H1 (cell line): Measurements from ENCODE around the gene ANGPTL5. TPM values are rescaled to one million over a fixed set of nuclear protein-coding genes. Genes with fewer than 3 reads are reported as not detected.

Experiments used
- CTCF ChIA-PET: fragments of 300-600 bp; sonication (Branson Sonifier 250); formaldehyde crosslinking; loops from one replicate; lab custom pipeline; 2021; ENCODE audit not compliant: partially characterized antibody; lab: Charles Lee
- POLR2A ChIA-PET: fragments of 300-600 bp; sonication (Branson Sonifier 250); formaldehyde crosslinking; loops from one replicate; lab custom pipeline; 2021; ENCODE audit warnings: inconsistent platforms; ENCODE audit not compliant: partially characterized antibody; lab: Charles Lee
- DNase-seq, 2 experiments: peaks; one replicate each; pipeline versions ENCODE4 v3.0.0 to v3.0.0-alpha.2; 2010 to 2022; ENCODE audit warnings: low spot score in 2 of 2, low read depth in 1 of 2, mixed read lengths in 1 of 2
- FAIRE-seq: peaks from 2 replicates; lab custom pipeline; 2011; peaks lifted over from hg19 to GRCh38; lab: Jason Lieb, UNC
- H2AFZ ChIP-seq: 2 replicates; pipeline ENCODE4 v1.8.1; 2012; ENCODE audit warnings: low read length, inconsistent platforms
- H2AK5ac ChIP-seq: 2 replicates; pipeline ENCODE4 v1.6.1; 2013; ENCODE audit warnings: low read depth, low read length
- H2BK120ac ChIP-seq: replicated peaks from 2 replicates; pipeline ENCODE3; 2013; ENCODE audit warnings: low read depth, low read length, inconsistent platforms
- H2BK12ac ChIP-seq: 2 replicates; pipeline ENCODE4 v1.6.1; 2013; ENCODE audit warnings: low read depth, low read length
- H2BK15ac ChIP-seq: 2 replicates; pipeline ENCODE4 v1.6.1; 2013; ENCODE audit warnings: low read length
- H2BK20ac ChIP-seq: 2 replicates; pipeline ENCODE4 v1.6.1; 2013; ENCODE audit warnings: low read length
- H2BK5ac ChIP-seq: 2 replicates; pipeline ENCODE4 v1.6.1; 2013; ENCODE audit warnings: low read depth, low read length
- H3K14ac ChIP-seq: 2 replicates; pipeline ENCODE4 v1.6.1; 2013; ENCODE audit warnings: inconsistent platforms; ENCODE audit not compliant: insufficient read length
- H3K18ac ChIP-seq: 2 replicates; pipeline ENCODE4 v1.6.1; 2013; ENCODE audit warnings: low read length; ENCODE audit errors: extremely low read depth
- H3K23ac ChIP-seq: 2 replicates; pipeline ENCODE4 v1.6.1; 2013; ENCODE audit warnings: inconsistent platforms; ENCODE audit not compliant: insufficient read length
- H3K23me2 ChIP-seq: 2 replicates; pipeline ENCODE4 v1.6.1; 2013; ENCODE audit warnings: low read depth, low read length
- H3K27ac ChIP-seq: 2 replicates; pipeline ENCODE4 v1.6.1; 2011; ENCODE audit warnings: low read depth, low read length, inconsistent platforms
- H3K27me3 ChIP-seq, 4 experiments: replicated peaks in 1 of 4; 1 replicate in 1 of 4; 2 replicates in 3 of 4; pipeline versions ENCODE4 v1.6.1 to v1.8.1; 2011 to 2013; ENCODE audit warnings: low read length in 3 of 4, mild to moderate bottlenecking in 3 of 4, inconsistent platforms in 2 of 4, mixed read lengths in 2 of 4, moderate library complexity in 1 of 4; ENCODE audit not compliant: control insufficient read depth in 3 of 4, insufficient read depth in 3 of 4; ENCODE audit errors: extremely low read depth in 1 of 4
- H3K36me3 ChIP-seq, 4 experiments: 2 replicates each; pipeline versions ENCODE4 v1.6.1 to v1.8.1; 2011 to 2013; ENCODE audit warnings: mild to moderate bottlenecking in 4 of 4, low read length in 3 of 4, moderate library complexity in 2 of 4, control low read depth in 1 of 4, inconsistent platforms in 1 of 4; ENCODE audit not compliant: insufficient read depth in 4 of 4, control insufficient read depth in 2 of 4
- H3K4ac ChIP-seq: replicated peaks from 2 replicates; pipeline ENCODE3; 2013; ENCODE audit warnings: low read length, low read depth, mixed read lengths, inconsistent platforms; ENCODE audit not compliant: insufficient read length
- H3K4me1 ChIP-seq, 4 experiments: replicated peaks in 1 of 4; 1 replicate in 1 of 4; 2 replicates in 3 of 4; pipeline versions ENCODE4 v1.6.1 to v1.8.1; 2011 to 2013; ENCODE audit warnings: low read length in 3 of 4, inconsistent platforms in 2 of 4, mixed read lengths in 1 of 4; ENCODE audit not compliant: insufficient read depth in 4 of 4, control insufficient read depth in 3 of 4
- H3K4me2 ChIP-seq, 2 experiments: 2 replicates each; pipeline versions ENCODE4 v1.6.1 to v1.8.1; 2011 to 2013; ENCODE audit warnings: low read depth in 2 of 2, low read length in 2 of 2, control low read depth in 1 of 2, inconsistent platforms in 1 of 2, mild to moderate bottlenecking in 1 of 2; ENCODE audit not compliant: insufficient read depth in 1 of 2
- H3K4me3 ChIP-seq, 4 experiments: fragments of 200-600, 300-600 bp in 1 of 4; sonication (generic), shearing (Covaris generic), sonication (Bioruptor Twin) in 1 of 4; 2 replicates each; pipeline versions ENCODE4 v1.5.1 to v1.8.1; 2011 to 2016; ENCODE audit warnings: low read length in 4 of 4, low read depth in 3 of 4, control low read depth in 2 of 4, inconsistent platforms in 2 of 4, mild to moderate bottlenecking in 2 of 4, mixed read lengths in 1 of 4, moderate library complexity in 1 of 4; ENCODE audit not compliant: insufficient read depth in 2 of 4; ENCODE audit errors: extremely low read depth in 1 of 4
- H3K56ac ChIP-seq: replicated peaks from 2 replicates; pipeline ENCODE3; 2013; ENCODE audit warnings: low read depth, mild to moderate bottlenecking, mixed read lengths, low read length, inconsistent platforms; ENCODE audit not compliant: insufficient read length
- H3K79me1 ChIP-seq: 2 replicates; pipeline ENCODE4 v1.6.1; 2013; ENCODE audit warnings: low read depth, low read length, control low read depth
- H3K79me2 ChIP-seq, 2 experiments: 2 replicates each; pipeline versions ENCODE4 v1.6.1 to v1.8.1; 2012 to 2013; ENCODE audit warnings: low read length in 2 of 2, mild to moderate bottlenecking in 2 of 2, inconsistent platforms in 1 of 2; ENCODE audit not compliant: insufficient read depth in 2 of 2, control insufficient read depth in 1 of 2
- H3K9ac ChIP-seq, 4 experiments: replicated peaks in 1 of 4; 1 replicate in 1 of 4; 2 replicates in 3 of 4; pipeline versions ENCODE4 v1.6.1 to v1.8.1; 2011 to 2013; ENCODE audit warnings: low read depth in 3 of 4, low read length in 3 of 4, control low read depth in 2 of 4, mild to moderate bottlenecking in 2 of 4, moderate library complexity in 2 of 4, inconsistent platforms in 1 of 4; ENCODE audit errors: extremely low read depth in 1 of 4
- H3K9me3 ChIP-seq, 2 experiments: 2 replicates each; pipeline versions ENCODE4 v1.6.1 to v1.8.1; 2012 to 2013; ENCODE audit warnings: mild to moderate bottlenecking in 2 of 2, moderate library complexity in 2 of 2, control low read depth in 1 of 2, inconsistent platforms in 1 of 2, low read depth in 1 of 2, low read length in 1 of 2, mixed read lengths in 1 of 2; ENCODE audit not compliant: insufficient read depth in 2 of 2
- H4K20me1 ChIP-seq, 2 experiments: replicated peaks in 1 of 2; 2 replicates each; pipeline versions ENCODE3 to v1.8.1; 2011 to 2013; ENCODE audit warnings: inconsistent platforms in 2 of 2, low read length in 2 of 2, mild to moderate bottlenecking in 1 of 2; ENCODE audit not compliant: insufficient read depth in 2 of 2, control insufficient read depth in 1 of 2
- H4K5ac ChIP-seq: 2 replicates; pipeline ENCODE4 v1.6.1; 2013; ENCODE audit warnings: low read length, low read depth, mixed read lengths, inconsistent platforms; ENCODE audit not compliant: insufficient read length
- H4K8ac ChIP-seq: 2 replicates; pipeline ENCODE4 v1.8.0; 2013; ENCODE audit warnings: mild to moderate bottlenecking, moderate library complexity, low read length, inconsistent platforms; ENCODE audit not compliant: insufficient read depth; ENCODE audit errors: extremely low read depth
- H4K91ac ChIP-seq: replicated peaks from 2 replicates; pipeline ENCODE3; 2013; ENCODE audit warnings: low read length, mixed read lengths, inconsistent platforms; ENCODE audit not compliant: insufficient read length
- BRCA1 ChIP-seq: IDR thresholded peaks from 2 replicates; pipeline ENCODE4 v1.6.1; 2012; ENCODE audit warnings: low read depth, low read length, improper control_type of control experiment
- CHD2 ChIP-seq: IDR thresholded peaks from 2 replicates; pipeline ENCODE4 v1.6.1; 2012; ENCODE audit warnings: low read length, improper control_type of control experiment
- CTCF ChIP-seq, 3 experiments: IDR thresholded peaks; 1 replicate in 2 of 3; 2 replicates in 1 of 3; pipeline versions ENCODE4 v1.5.1 to v1.6.1; 2011; ENCODE audit warnings: low read length in 3 of 3, mild to moderate bottlenecking in 3 of 3, inconsistent platforms in 2 of 3, low read depth in 1 of 3, moderate library complexity in 1 of 3; ENCODE audit not compliant: insufficient read depth in 1 of 3; ENCODE audit errors: control extremely low read depth in 1 of 3
- GABPA ChIP-seq: IDR thresholded peaks from 2 replicates; pipeline ENCODE4 v1.6.1; 2011; ENCODE audit warnings: mild to moderate bottlenecking, low read length, moderate library complexity, borderline replicate concordance; ENCODE audit not compliant: insufficient read depth
- KDM1A ChIP-seq: fragments of 200-600, 300-600 bp; sonication (generic); IDR thresholded peaks from 2 replicates; pipeline ENCODE4 v1.7.1; 2016; ENCODE audit warnings: mild to moderate bottlenecking, low read length, borderline replicate concordance
- KDM4A ChIP-seq: IDR thresholded peaks from one replicate; pipeline ENCODE4 v1.7.1; 2012; ENCODE audit warnings: low read depth, mild to moderate bottlenecking, moderate library complexity, low read length, inconsistent platforms; ENCODE audit not compliant: severe bottlenecking
- POLR2AphosphoS5 ChIP-seq: IDR thresholded peaks from 2 replicates; pipeline ENCODE4 v1.6.1; 2011; ENCODE audit warnings: low read depth, low read length
- SP1 ChIP-seq: IDR thresholded peaks from 2 replicates; pipeline ENCODE4 v1.6.1; 2011; ENCODE audit warnings: low read depth, low read length
- SUZ12 ChIP-seq: fragments of 200-600 bp; sonication (generic); IDR thresholded peaks from 2 replicates; pipeline ENCODE4 v1.6.1; 2012; ENCODE audit warnings: mild to moderate bottlenecking, inconsistent platforms, low read length, moderate library complexity, mixed read lengths
- TAF1 ChIP-seq: IDR thresholded peaks from 2 replicates; pipeline ENCODE4 v1.6.1; 2011; ENCODE audit warnings: mild to moderate bottlenecking, low read depth, low read length
- YY1 ChIP-seq: IDR thresholded peaks from 2 replicates; pipeline ENCODE4 v1.6.1; 2011; ENCODE audit warnings: low read depth, mild to moderate bottlenecking, low read length
- WGBS, 2 experiments: shearing (Covaris generic) in 1 of 2; methylation state at CpG; one replicate each; pipeline versions ENCODE4 v1.1.6 to v1.1.7; 2013 to 2015; ENCODE audit warnings: low lambda C conversion rate in 2 of 2, mixed read lengths in 2 of 2, inconsistent platforms in 1 of 2, low coverage in 1 of 2, missing lambda C conversion rate in 1 of 2; ENCODE audit not compliant: insufficient replicate concordance in 2 of 2, insufficient coverage in 1 of 2, insufficient read length in 1 of 2; ENCODE audit errors: extremely low coverage in 1 of 2, missing lambda C conversion rate in 1 of 2; 5-methylcytosine and 5-hydroxymethylcytosine counted together
- polyA plus RNA-seq, 7 experiments: library from polyadenylated mRNA; depleted of rRNA in 3 of 7; stranded (reverse) in 5 of 7; unstranded in 2 of 7; fragments of >200 nt in 5 of 7; fragments of 200-250 nt in 2 of 7; gene quantifications; 1 replicate in 5 of 7; 2 replicates in 1 of 7; 4 replicates in 1 of 7; pipeline versions ENCODE4 v1.2.1 to v1.2.3, GENCODE V29; 2011 to 2013; ENCODE audit warnings: missing spikeins in 2 of 7, mixed read lengths in 2 of 7
- total RNA-seq: library from RNA; stranded (reverse); fragmentation: NEBNext Ultra II Directional; extraction: Animal tissue kit (Norgen Biotek cat#: 25700); gene quantifications from 2 replicates; pipeline ENCODE4 v1.2.1, GENCODE V29; 2021
- TF ChIP-seq, protein P1 (sequence below): IDR thresholded peaks from 2 replicates; pipeline ENCODE4 v1.6.1; 2011; ENCODE audit warnings: low read depth, mild to moderate bottlenecking, low read length; ENCODE audit not compliant: insufficient read depth

The ANGPTL5 gene
- total and polyA plus RNA-seq, 2 of the 8 experiments (the other 6 are each of a cell fraction or from before 2014, with no cell fraction given): not detected

DNA sequence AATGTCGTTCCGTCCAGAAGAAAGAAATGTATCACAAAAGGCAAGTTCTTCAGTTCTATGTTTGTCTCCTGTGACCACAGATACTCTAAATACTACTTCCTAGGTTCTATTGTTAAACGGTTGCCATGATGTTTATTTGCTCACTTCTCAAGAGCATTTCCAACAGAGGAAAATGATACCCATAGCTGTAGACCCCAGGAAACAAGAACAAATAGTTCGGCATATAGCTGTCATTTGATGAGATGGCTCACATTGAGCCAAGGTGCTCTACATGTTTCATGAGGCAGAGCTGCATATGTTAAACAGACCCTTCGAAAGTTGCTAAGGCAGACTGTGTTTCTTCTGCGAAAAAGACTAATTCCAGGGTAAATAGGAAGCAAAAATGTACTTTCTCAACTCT lies 15.4 kb upstream of the ANGPTL5 start:
- no peak overlapping the region for H3K23ac ChIP-seq
- no peak overlapping the region for H2BK5ac ChIP-seq
- H3K23me2 ChIP-seq: no peaks in the 10 kb centered on the region
- H4K20me1 ChIP-seq: no peaks in the 10 kb centered on the region
- H3K27me3 ChIP-seq: no peaks in the 10 kb centered on the region
- POLR2A ChIA-PET: no interaction called here
- H4K5ac ChIP-seq: no peak overlapping the region
- H2BK120ac ChIP-seq: no peak overlapping the region
- CTCF ChIA-PET: interaction anchor here (3.0 kb wide), 1 partner anchor 11 kb away, joined by 10 read pairs; no protein-coding TSS in a partner anchor
- no peak overlapping the region for H3K9ac ChIP-seq
- no peak overlapping the region for H3K4ac ChIP-seq
- H3K27ac ChIP-seq: no peak overlapping the region
- FAIRE-seq: no peak
- H4K8ac ChIP-seq: no peak overlapping the region
- H3K9me3 ChIP-seq: no peaks in the 10 kb centered on the region
- no peak overlapping the region for H3K56ac ChIP-seq
- no peak for DNase-seq
- no peak overlapping the region for H4K91ac ChIP-seq
- no peak overlapping the region for H2AFZ ChIP-seq
- no peaks in the 10 kb centered on the region for H3K79me2 ChIP-seq
- no peak overlapping the region for H3K18ac ChIP-seq
- TF ChIP-seq BRCA1: no peak
- no peak for TF ChIP-seq KDM4A
- TF ChIP-seq, protein P1, sequence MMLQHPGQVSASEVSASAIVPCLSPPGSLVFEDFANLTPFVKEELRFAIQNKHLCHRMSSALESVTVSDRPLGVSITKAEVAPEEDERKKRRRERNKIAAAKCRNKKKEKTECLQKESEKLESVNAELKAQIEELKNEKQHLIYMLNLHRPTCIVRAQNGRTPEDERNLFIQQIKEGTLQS: no peak
- no peak for TF ChIP-seq CHD2
- no peak for TF ChIP-seq GABPA
- TF ChIP-seq SP1: no peak
- no peak for TF ChIP-seq SUZ12
- TF ChIP-seq POLR2AphosphoS5: no peak
- TF ChIP-seq CTCF (IDR thresholded peaks at IDR 0.05; ENCODE audit: control extremely low read depth in 1 of 3, insufficient read depth in 1 of 3, low read depth in 1 of 3, low read length in 3 of 3): no peak
- no peak for TF ChIP-seq KDM1A
- TF ChIP-seq TAF1: no peak
- TF ChIP-seq YY1: no peak
- TF ChIP-seq, all 59 proteins: peak for 0
- H3K79me1 ChIP-seq: no peaks in the 10 kb centered on the region
- H3K4me1 ChIP-seq: no peaks in the 10 kb centered on the region
- 75% methylated on average over 6 of the region's 6 CpGs; no CpG with 5 or more reads in 1 of the 2 experiments for WGBS, 2 experiments
- no peak overlapping the region for H3K4me3 ChIP-seq
- no peak overlapping the region for H2BK12ac ChIP-seq
- no peak overlapping the region for H2BK20ac ChIP-seq
- H2AK5ac ChIP-seq: no peak overlapping the region
- no peak overlapping the region for H2BK15ac ChIP-seq
- no peaks in the 10 kb centered on the region for H3K36me3 ChIP-seq
- no peak overlapping the region for H3K4me2 ChIP-seq
- no peak overlapping the region for H3K14ac ChIP-seq
